ENCODE data around the gene TXK. TPM values are rescaled to one million over a fixed set of nuclear protein-coding genes. Genes with fewer than 3 reads are reported as not detected.

TXK gene
- total RNA-seq, 2 experiments from 2014 or later: 67.0 to 69.9 TPM

DNA sequence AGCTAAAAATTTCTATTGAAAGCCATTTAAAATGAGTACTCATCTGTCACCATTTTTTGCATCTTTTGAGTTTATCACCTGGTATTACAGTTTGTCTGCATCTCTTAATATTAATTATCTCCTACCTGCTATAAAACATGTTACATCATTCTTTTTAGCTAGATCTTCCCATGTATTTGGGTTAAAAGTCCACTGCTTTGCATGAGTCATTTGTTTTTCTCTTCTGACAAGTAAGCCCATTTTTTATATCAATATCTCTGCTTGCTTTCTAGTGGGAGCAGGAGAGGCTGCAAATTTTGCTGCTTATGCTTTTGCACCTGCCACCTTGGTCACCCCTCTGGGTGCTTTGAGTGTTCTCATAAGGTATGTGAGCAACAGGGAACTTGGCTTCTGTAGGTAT is 101.3 kb downstream of the TXK start:
- Histone ChIP-seq H3K4me1 (ENCODE audit: insufficient read depth, low read length) (peaks cover 3% of the 10 kb centered on the region), H3K27ac (ENCODE audit: low read depth in 1 of 2, low read length in 2 of 2) (no peak overlapping the region), H3K4me3 (ENCODE audit: low read length) (no peak overlapping the region), H3K9me3 (ENCODE audit: control insufficient read depth in 1 of 2, insufficient read depth in 1 of 2, low read length in 2 of 2) (no peaks in the 10 kb centered on the region), H3K27me3 (ENCODE audit: control insufficient read depth in 1 of 2, insufficient read depth in 2 of 2, low read length in 2 of 2) (no peaks in the 10 kb centered on the region), H3K36me3 (ENCODE audit: insufficient read depth, low read length) (no peaks in the 10 kb centered on the region)
- ChIA-PET CTCF (interaction anchor here (0.6 kb wide), 1 partner anchor 22 kb away, joined by 3 read pairs; no protein-coding TSS in a partner anchor), POLR2A (no interaction called here)
- Mint-ChIP-seq H3K27me3 (no peaks in the 10 kb centered on the region), H3K9me3 (no peaks in the 10 kb centered on the region), H3K36me3 (ENCODE audit: low read depth) (no peaks in the 10 kb centered on the region), H3K4me1 (ENCODE audit: low read depth) (peaks cover 5% of the 10 kb centered on the region), H3K27ac (no peak overlapping the region), H3K4me3 (no peak overlapping the region)
- ATAC-seq (ENCODE audit: poor library complexity): no peak
- intact Hi-C loops (cut with DNase I, micrococcal nuclease): loop anchor here (1.0 to 2.0 kb wide), 3 partner anchors 54 to 108 kb away; no protein-coding TSS in a partner anchor
- no peak for DNase-seq
- TF ChIP-seq, protein P1, sequence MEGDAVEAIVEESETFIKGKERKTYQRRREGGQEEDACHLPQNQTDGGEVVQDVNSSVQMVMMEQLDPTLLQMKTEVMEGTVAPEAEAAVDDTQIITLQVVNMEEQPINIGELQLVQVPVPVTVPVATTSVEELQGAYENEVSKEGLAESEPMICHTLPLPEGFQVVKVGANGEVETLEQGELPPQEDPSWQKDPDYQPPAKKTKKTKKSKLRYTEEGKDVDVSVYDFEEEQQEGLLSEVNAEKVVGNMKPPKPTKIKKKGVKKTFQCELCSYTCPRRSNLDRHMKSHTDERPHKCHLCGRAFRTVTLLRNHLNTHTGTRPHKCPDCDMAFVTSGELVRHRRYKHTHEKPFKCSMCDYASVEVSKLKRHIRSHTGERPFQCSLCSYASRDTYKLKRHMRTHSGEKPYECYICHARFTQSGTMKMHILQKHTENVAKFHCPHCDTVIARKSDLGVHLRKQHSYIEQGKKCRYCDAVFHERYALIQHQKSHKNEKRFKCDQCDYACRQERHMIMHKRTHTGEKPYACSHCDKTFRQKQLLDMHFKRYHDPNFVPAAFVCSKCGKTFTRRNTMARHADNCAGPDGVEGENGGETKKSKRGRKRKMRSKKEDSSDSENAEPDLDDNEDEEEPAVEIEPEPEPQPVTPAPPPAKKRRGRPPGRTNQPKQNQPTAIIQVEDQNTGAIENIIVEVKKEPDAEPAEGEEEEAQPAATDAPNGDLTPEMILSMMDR (IDR thresholded peaks at IDR 0.05): no peak

DNA sequence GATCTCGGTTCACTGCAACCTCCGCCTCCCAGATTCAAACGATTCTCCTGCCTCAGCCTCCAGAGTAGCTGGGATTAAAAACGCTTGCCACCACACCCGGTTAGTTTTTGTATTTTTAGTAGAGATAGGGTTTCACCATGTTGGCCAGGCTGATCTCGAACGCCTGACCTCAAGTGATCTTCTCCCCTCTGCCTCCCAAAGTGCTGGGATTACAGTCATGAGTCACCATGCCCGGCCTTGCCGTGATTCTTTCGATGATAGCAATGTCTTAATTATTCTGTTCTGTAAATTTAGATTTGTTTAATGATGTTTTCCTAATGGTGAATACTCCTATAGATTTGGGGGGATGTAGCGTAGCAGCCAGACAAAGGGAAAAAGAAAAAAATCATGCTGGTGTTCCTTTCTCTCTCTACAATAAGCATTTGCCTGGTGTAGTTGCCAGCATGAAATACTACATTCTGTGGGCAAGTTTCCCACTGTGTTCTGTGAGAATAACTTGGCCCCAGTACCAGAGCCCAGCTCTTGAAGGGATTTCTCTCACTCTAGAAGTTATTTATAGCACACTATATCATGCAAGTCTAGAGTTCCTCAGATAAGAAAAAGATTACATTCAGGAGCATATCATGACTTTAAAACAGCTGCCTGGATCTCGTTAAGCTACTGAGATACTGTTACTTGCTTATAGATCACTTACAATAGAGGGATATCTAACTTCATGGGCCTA is 102.1 kb downstream of the TXK start:
- intact Hi-C loops (cut with DNase I, micrococcal nuclease): loop anchor here (2.0 kb wide), 2 partner anchors 55 to 109 kb away; no protein-coding TSS in a partner anchor
- ChIA-PET POLR2A (no interaction called here), CTCF (no interaction called here)
- Mint-ChIP-seq H3K36me3 (ENCODE audit: low read depth) (no peaks in the 10 kb centered on the region), H3K27me3 (no peaks in the 10 kb centered on the region), H3K27ac (no peak overlapping the region), H3K4me3 (no peak overlapping the region), H3K9me3 (no peaks in the 10 kb centered on the region), H3K4me1 (ENCODE audit: low read depth) (peaks cover 5% of the 10 kb centered on the region)
- Histone ChIP-seq H3K4me1 (ENCODE audit: insufficient read depth, low read length) (peaks cover 3% of the 10 kb centered on the region), H3K36me3 (ENCODE audit: insufficient read depth, low read length) (no peaks in the 10 kb centered on the region), H3K4me3 (ENCODE audit: low read length) (no peak overlapping the region), H3K27me3 (ENCODE audit: control insufficient read depth in 1 of 2, insufficient read depth in 2 of 2, low read length in 2 of 2) (no peaks in the 10 kb centered on the region), H3K9me3 (ENCODE audit: control insufficient read depth in 1 of 2, insufficient read depth in 1 of 2, low read length in 2 of 2) (no peaks in the 10 kb centered on the region), H3K27ac (ENCODE audit: low read depth in 1 of 2, low read length in 2 of 2) (no peak overlapping the region)
- no peak for ATAC-seq (ENCODE audit: poor library complexity)
- TF ChIP-seq, protein P1 (IDR thresholded peaks at IDR 0.05): no peak
- no peak for DNase-seq

DNA sequence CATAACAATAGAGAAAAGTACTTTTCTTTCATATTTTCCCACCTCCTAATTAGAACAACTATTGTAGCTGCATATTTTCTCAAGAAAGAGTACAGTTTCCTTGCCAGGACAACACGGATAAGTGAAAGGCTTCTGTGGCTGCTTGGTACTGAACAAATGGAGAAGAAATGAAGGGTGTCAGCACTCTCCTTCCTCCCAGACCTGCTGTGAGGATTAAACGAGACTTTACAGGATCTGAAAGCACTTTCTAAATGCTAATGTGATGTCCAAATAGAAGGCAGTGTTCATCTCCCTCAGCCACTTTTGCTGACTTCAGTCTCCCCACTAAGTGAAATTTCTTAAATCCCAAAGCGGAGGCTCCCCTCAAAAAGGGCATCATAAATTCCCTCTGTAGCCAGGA is 103.6 kb downstream of the TXK start:
- intact Hi-C loops (cut with DNase I, micrococcal nuclease): no loop called here
- Histone ChIP-seq H3K27me3 (ENCODE audit: control insufficient read depth in 1 of 2, insufficient read depth in 2 of 2, low read length in 2 of 2) (no peaks in the 10 kb centered on the region), H3K4me3 (ENCODE audit: low read length) (no peak overlapping the region), H3K27ac (ENCODE audit: low read depth in 1 of 2, low read length in 2 of 2) (no peak overlapping the region), H3K4me1 (ENCODE audit: insufficient read depth, low read length) (peaks cover 3% of the 10 kb centered on the region), H3K9me3 (ENCODE audit: control insufficient read depth in 1 of 2, insufficient read depth in 1 of 2, low read length in 2 of 2) (no peaks in the 10 kb centered on the region), H3K36me3 (ENCODE audit: insufficient read depth, low read length) (no peaks in the 10 kb centered on the region)
- H3K27ac Mint-ChIP-seq: no peak overlapping the region
- no peaks in the 10 kb centered on the region for H3K27me3 Mint-ChIP-seq
- no peaks in the 10 kb centered on the region for H3K36me3 Mint-ChIP-seq (ENCODE audit: low read depth)
- H3K9me3 Mint-ChIP-seq: no peaks in the 10 kb centered on the region
- DNase-seq (no peak), ATAC-seq (ENCODE audit: poor library complexity) (no peak)
- H3K4me3 Mint-ChIP-seq: no peak overlapping the region
- TF ChIP-seq, protein P1 (IDR thresholded peaks at IDR 0.05): no peak
- CTCF ChIA-PET: interaction anchor here (1.0 kb wide), 1 partner anchor 18 kb away, joined by 3 read pairs; no protein-coding TSS in a partner anchor
- POLR2A ChIA-PET: no interaction called here
- peaks cover 5% of the 10 kb centered on the region for H3K4me1 Mint-ChIP-seq (ENCODE audit: low read depth)
